SU-DHL-6 (cell line): Measurements from ENCODE around the gene SMARCD3.

Experiments used
- H2AFZ ChIP-seq: fragments of 200-600 bp; sonication (generic); 2 replicates; pipeline ENCODE4 v1.6.1; 2014; ENCODE audit warnings: low read depth, mild to moderate bottlenecking, moderate library complexity, mixed read lengths, antibody characterized with exemption, low read length; ENCODE audit not compliant: severe bottlenecking
- H3F3A ChIP-seq: fragments of 200-600 bp; shearing (Covaris generic); 2 replicates; pipeline ENCODE4 v1.6.0; 2016; ENCODE audit warnings: antibody characterized with exemption, mild to moderate bottlenecking; ENCODE audit not compliant: insufficient read depth
- H3K27ac ChIP-seq: fragments of 200-600 bp; sonication (generic); 2 replicates; pipeline ENCODE4 v1.5.1; 2016; ENCODE audit warnings: low read depth, mild to moderate bottlenecking, low read length, moderate library complexity, mixed read lengths
- H3K27me3 ChIP-seq: fragments of 200-600 bp; sonication (generic), shearing (Covaris generic); 2 replicates; pipeline ENCODE4 v1.6.0; 2014; ENCODE audit warnings: mild to moderate bottlenecking, low read length
- H3K36me3 ChIP-seq: fragments of 200-600 bp; sonication (generic); 2 replicates; pipeline ENCODE4 v1.6.1; 2014; ENCODE audit warnings: mild to moderate bottlenecking, low read length, mixed read lengths
- H3K4me2 ChIP-seq: fragments of 300-600, 200-600 bp; shearing (Covaris generic), sonication (generic); 2 replicates; pipeline ENCODE4 v1.6.0; 2014; ENCODE audit warnings: low read length, low read depth, mild to moderate bottlenecking; ENCODE audit not compliant: poor library complexity, severe bottlenecking
- H3K4me3 ChIP-seq: fragments of 200-600 bp; sonication (generic); 2 replicates; pipeline ENCODE4 v1.5.1; 2014; ENCODE audit warnings: antibody characterized with exemption, low read length, mild to moderate bottlenecking, mixed read lengths; ENCODE audit not compliant: insufficient read depth, poor library complexity, severe bottlenecking
- H3K79me2 ChIP-seq: fragments of 200-600 bp; sonication (generic); 2 replicates; pipeline ENCODE4 v1.6.1; 2014; ENCODE audit warnings: mild to moderate bottlenecking, low read length, moderate library complexity; ENCODE audit not compliant: insufficient read depth
- H3K9ac ChIP-seq: fragments of 200-600 bp; sonication (generic); 2 replicates; pipeline ENCODE4 v1.7.0; 2014; ENCODE audit warnings: mild to moderate bottlenecking, low read length
- H3K9me2 ChIP-seq: fragments of 200-600 bp; sonication (generic); replicated peaks from 2 replicates; pipeline ENCODE4 v1.6.1; 2014; ENCODE audit warnings: low read length; ENCODE audit not compliant: insufficient read depth
- H3K9me3 ChIP-seq: fragments of 200-600 bp; sonication (generic); 2 replicates; pipeline ENCODE4 v1.6.1; 2014; ENCODE audit warnings: low read length, mixed read lengths; ENCODE audit not compliant: insufficient read depth
- H4K20me1 ChIP-seq: fragments of 200-600 bp; sonication (generic); 2 replicates; pipeline ENCODE4 v1.6.1; 2014; ENCODE audit warnings: low read depth, mild to moderate bottlenecking, antibody characterized with exemption, low read length, moderate library complexity, mixed read lengths
- CTCF ChIP-seq: fragments of 200-600 bp; sonication (generic); IDR thresholded peaks from one replicate; pipeline ENCODE4 v1.5.1; 2017; ENCODE audit warnings: antibody characterized with exemption, mild to moderate bottlenecking, low read length, moderate library complexity; ENCODE audit not compliant: insufficient read depth, poor library complexity, severe bottlenecking
- EZH2phosphoT487 ChIP-seq: fragments of 200-600 bp; sonication (generic), shearing (Covaris generic); conservative IDR thresholded peaks from 2 replicates; pipeline ENCODE4 v1.6.1; 2018; ENCODE audit warnings: mild to moderate bottlenecking, antibody characterized with exemption, low read length, moderate library complexity, mixed read lengths

The SMARCD3 gene

GRCh38 chr7:151256410-151257045, 8.0 kb upstream of the SMARCD3 start:
- H3K4me2 ChIP-seq = no peak overlapping the region
- H3K9ac ChIP-seq = no peak overlapping the region
- no peak overlapping the region for H3K4me3 ChIP-seq
- TF ChIP-seq CTCF (no peak), EZH2phosphoT487 (no peak)
- H3F3A ChIP-seq = no peaks in the 10 kb centered on the region
- no peaks in the 10 kb centered on the region for H3K79me2 ChIP-seq
- H3K27ac ChIP-seq = no peak overlapping the region
- H3K27me3 ChIP-seq = no peaks in the 10 kb centered on the region; the same call in 1 of the 2 replicates
- no peaks in the 10 kb centered on the region for H3K36me3 ChIP-seq
- H3K9me3 ChIP-seq = no peaks in the 10 kb centered on the region
- no peaks in the 10 kb centered on the region for H4K20me1 ChIP-seq
- H2AFZ ChIP-seq = no peak overlapping the region
- no peaks in the 10 kb centered on the region for H3K9me2 ChIP-seq

GRCh38 chr7:151255390-151255789, 6.9 kb upstream of the SMARCD3 start:
- no peaks in the 10 kb centered on the region for H4K20me1 ChIP-seq
- H3K79me2 ChIP-seq = no peaks in the 10 kb centered on the region
- no peak overlapping the region for H3K27ac ChIP-seq
- H3K4me2 ChIP-seq = no peak overlapping the region
- no peak overlapping the region for H3K9ac ChIP-seq
- H3K36me3 ChIP-seq = no peaks in the 10 kb centered on the region
- H2AFZ ChIP-seq = no peak overlapping the region
- H3K27me3 ChIP-seq = no peaks in the 10 kb centered on the region; the same call in 1 of the 2 replicates
- H3K9me3 ChIP-seq = no peaks in the 10 kb centered on the region
- no peaks in the 10 kb centered on the region for H3F3A ChIP-seq
- no peaks in the 10 kb centered on the region for H3K9me2 ChIP-seq
- no peak overlapping the region for H3K4me3 ChIP-seq
- TF ChIP-seq EZH2phosphoT487 (no peak), CTCF (no peak)

GRCh38 chr7:151254851-151255250, 6.4 kb upstream of the SMARCD3 start:
- Histone ChIP-seq H3F3A (no peaks in the 10 kb centered on the region), H4K20me1 (no peaks in the 10 kb centered on the region), H3K27ac (no peak overlapping the region), H3K36me3 (no peaks in the 10 kb centered on the region), H3K4me2 (no peak overlapping the region), H3K9me3 (no peaks in the 10 kb centered on the region), H3K79me2 (no peaks in the 10 kb centered on the region), H2AFZ (no peak overlapping the region), H3K9ac (no peak overlapping the region), H3K27me3 (no peaks in the 10 kb centered on the region; the same call in 1 of the 2 replicates), H3K4me3 (no peak overlapping the region), H3K9me2 (no peaks in the 10 kb centered on the region)
- TF ChIP-seq EZH2phosphoT487 (no peak), CTCF (no peak)
